Ishikawa (cell line): Measurements from ENCODE around the gene SPOP.

Experiments used
- CREB1 ChIP-seq: IDR thresholded peaks from 2 replicates; pipeline ENCODE4 v1.6.1; 2012; ENCODE audit warnings: low read depth
- EGR1 ChIP-seq: IDR thresholded peaks from 2 replicates; pipeline ENCODE4 v1.6.1; 2012
- EP300 ChIP-seq: IDR thresholded peaks from 2 replicates; pipeline ENCODE4 v1.6.1; 2012; ENCODE audit warnings: borderline replicate concordance
- MAX ChIP-seq: IDR thresholded peaks from 2 replicates; pipeline ENCODE4 v1.6.1; 2012
- REST ChIP-seq: IDR thresholded peaks from 2 replicates; pipeline ENCODE4 v1.6.1; 2012; ENCODE audit warnings: low read depth, mild to moderate bottlenecking
- TAF1 ChIP-seq: IDR thresholded peaks from 2 replicates; pipeline ENCODE4 v1.6.1; 2012; ENCODE audit warnings: low read depth, mild to moderate bottlenecking
- YY1 ChIP-seq: IDR thresholded peaks from 2 replicates; pipeline ENCODE4 v1.6.1; 2012; ENCODE audit warnings: low read depth
- ZBTB7A ChIP-seq: IDR thresholded peaks from 2 replicates; pipeline ENCODE4 v1.6.1; 2012; ENCODE audit warnings: low read depth

GRCh38 chr17:49567104-49567521 is 110.8 kb downstream of the SPOP start:
- TF ChIP-seq MAX (no peak), EP300 (no peak), YY1 (no peak), TAF1 (no peak), REST (no peak), CREB1 (no peak), EGR1 (no peak), ZBTB7A (no peak)
